GM18867 (cell line): ENCODE results near the gene PAX1.

Experiments used
- ATAC-seq: cut with Tn5 transposase; IDR thresholded peaks from one replicate; pipeline ENCODE4 v1.9.1; 2021; ENCODE audit warnings: mild to moderate bottlenecking, moderate library complexity; ENCODE audit not compliant: unreplicated experiment

PAX1 gene

GRCh38 chr20:21705575-21706260, at the start of gene PAX1:
PAX1 (plus strand) TSS chr20:21705664; CDS start chr20:21705713, 49 bp downstream.
- ATAC-seq = no peak

GRCh38 chr20:21656308-21657067, 49.0 kb upstream of the PAX1 start:
- no peak for ATAC-seq

GRCh38 chr20:21661488-21662055, 43.9 kb upstream of the PAX1 start:
- no peak for ATAC-seq

- no peak for ATAC-seq
Observed at GRCh38 chr20:21663465-21663864, 42.0 kb upstream of the PAX1 start.

GRCh38 chr20:21665687-21666446, 39.6 kb upstream of the PAX1 start:
- no peak for ATAC-seq

- ATAC-seq = no peak
Observed at GRCh38 chr20:21670126-21670525, 35.3 kb upstream of the PAX1 start.

GRCh38 chr20:21670981-21671380, 34.5 kb upstream of the PAX1 start:
- no peak for ATAC-seq

GRCh38 chr20:21677261-21677660, 28.2 kb upstream of the PAX1 start:
- ATAC-seq = no peak

GRCh38 chr20:21677781-21678180, 27.7 kb upstream of the PAX1 start:
- no peak for ATAC-seq

- no peak for ATAC-seq
Observed at GRCh38 chr20:21681234-21681921, 24.1 kb upstream of the PAX1 start.

- ATAC-seq = no peak
Observed at GRCh38 chr20:21681922-21682318, 23.5 kb upstream of the PAX1 start.

- ATAC-seq = no peak
Observed at GRCh38 chr20:21682521-21682954, 22.9 kb upstream of the PAX1 start.

- ATAC-seq = no peak
Observed at GRCh38 chr20:21684671-21685070, 20.8 kb upstream of the PAX1 start.

GRCh38 chr20:21685981-21686380, 19.5 kb upstream of the PAX1 start:
- ATAC-seq = no peak

- ATAC-seq = peak; percentile 55
Observed at GRCh38 chr20:21693322-21693721, 12.1 kb upstream of the PAX1 start.

- no peak for ATAC-seq
Observed at GRCh38 chr20:21698494-21699215, 6.8 kb upstream of the PAX1 start.

GRCh38 chr20:21699216-21699508, 6.3 kb upstream of the PAX1 start:
- ATAC-seq = no peak

- no peak for ATAC-seq
Observed at GRCh38 chr20:21701171-21701876, 4.1 kb upstream of the PAX1 start.

GRCh38 chr20:21702016-21702415, 3.4 kb upstream of the PAX1 start:
- ATAC-seq = no peak
